Parathyroid adenoma (tissue), 2 donors: ENCODE results near the gene C1QTNF4.
"Not testable (repeated sequence)": the region's sequence is repeated elsewhere in the genome, so short reads cannot be mapped to it uniquely, and the experiment has no call there.

Experiments used
- H2AFZ ChIP-seq: fragments of 300-600 bp; sonication (generic); one replicate; pipeline ENCODE4 v1.7.0; 2017; ENCODE audit warnings: antibody characterized with exemption, mild to moderate bottlenecking
- H3K27ac ChIP-seq: fragments of 300-600 bp; sonication (generic); one replicate; pipeline ENCODE4 v1.7.0; 2017
- H3K27me3 ChIP-seq: fragments of 300-600 bp; sonication (generic); one replicate; pipeline ENCODE4 v1.7.0; 2017; ENCODE audit warnings: low read length; ENCODE audit not compliant: control insufficient read depth, insufficient read depth
- H3K36me3 ChIP-seq: fragments of 300-600 bp; sonication (generic); one replicate; pipeline ENCODE4 v1.7.0; 2017; ENCODE audit warnings: low read length; ENCODE audit not compliant: control insufficient read depth, insufficient read depth
- H3K4me1 ChIP-seq: fragments of 300-600 bp; sonication (generic); one replicate; pipeline ENCODE4 v1.7.0; 2017; ENCODE audit warnings: control low read depth
- H3K4me2 ChIP-seq: fragments of 300-600 bp; sonication (generic); one replicate; pipeline ENCODE4 v1.7.0; 2017; ENCODE audit warnings: low read length
- H3K4me3 ChIP-seq: fragments of 300-600 bp; sonication (generic); one replicate; pipeline ENCODE4 v1.7.0; 2017; ENCODE audit warnings: low read depth, low read length
- H3K79me2 ChIP-seq: fragments of 300-600 bp; sonication (generic); one replicate; pipeline ENCODE4 v1.7.0; 2017; ENCODE audit warnings: control low read depth
- H3K9ac ChIP-seq: fragments of 300-600 bp; sonication (generic); one replicate; pipeline ENCODE4 v1.7.0; 2017; ENCODE audit warnings: mild to moderate bottlenecking
- H3K9me3 ChIP-seq: fragments of 300-600 bp; sonication (generic); one replicate; pipeline ENCODE4 v1.7.0; 2017; ENCODE audit warnings: low read length; ENCODE audit not compliant: control insufficient read depth
- TF ChIP-seq, protein P1 (sequence below): fragments of 300-600 bp; sonication (generic); IDR thresholded peaks from one replicate; pipeline ENCODE4 v1.7.0; 2017; ENCODE audit warnings: antibody characterized with exemption, mild to moderate bottlenecking
- donor health status: primary hyperparathyroidism.

The C1QTNF4 gene

DNA sequence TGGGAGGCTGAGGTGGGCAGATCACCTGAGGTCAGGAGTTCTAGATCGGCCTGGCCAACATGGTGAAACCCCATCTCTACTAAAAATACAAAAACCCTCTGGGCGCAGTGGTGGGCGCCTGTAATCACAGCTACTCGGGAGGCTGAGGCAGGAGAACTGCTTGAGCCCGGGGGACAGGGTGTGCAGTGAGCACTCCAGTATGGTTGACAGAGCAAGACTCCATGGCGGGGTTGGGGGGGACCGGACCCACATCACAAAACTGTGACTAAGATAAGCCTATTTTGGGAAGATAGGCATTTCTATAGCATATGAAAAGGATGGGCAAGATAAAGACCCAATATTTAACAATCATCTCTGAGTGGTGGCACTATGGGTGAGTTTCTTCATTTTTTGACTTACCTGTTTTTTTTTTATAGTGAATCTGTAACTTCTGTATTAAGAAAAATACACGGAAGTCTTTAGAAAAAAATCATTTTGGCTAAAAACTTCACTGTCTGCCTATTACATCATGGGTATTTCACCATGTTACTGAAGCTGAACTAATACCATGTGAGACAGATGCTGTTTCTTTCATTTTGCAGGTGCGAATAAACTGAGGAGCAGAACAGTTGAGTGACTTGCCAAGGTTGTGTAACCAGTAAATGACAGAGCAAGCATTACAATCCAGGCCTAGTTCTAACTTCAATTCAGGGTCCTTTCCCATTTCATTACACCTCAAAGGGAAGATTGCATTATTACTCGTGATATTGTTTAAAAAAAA, 43.7 kb downstream of the C1QTNF4 start:
- TF ChIP-seq, protein P1, sequence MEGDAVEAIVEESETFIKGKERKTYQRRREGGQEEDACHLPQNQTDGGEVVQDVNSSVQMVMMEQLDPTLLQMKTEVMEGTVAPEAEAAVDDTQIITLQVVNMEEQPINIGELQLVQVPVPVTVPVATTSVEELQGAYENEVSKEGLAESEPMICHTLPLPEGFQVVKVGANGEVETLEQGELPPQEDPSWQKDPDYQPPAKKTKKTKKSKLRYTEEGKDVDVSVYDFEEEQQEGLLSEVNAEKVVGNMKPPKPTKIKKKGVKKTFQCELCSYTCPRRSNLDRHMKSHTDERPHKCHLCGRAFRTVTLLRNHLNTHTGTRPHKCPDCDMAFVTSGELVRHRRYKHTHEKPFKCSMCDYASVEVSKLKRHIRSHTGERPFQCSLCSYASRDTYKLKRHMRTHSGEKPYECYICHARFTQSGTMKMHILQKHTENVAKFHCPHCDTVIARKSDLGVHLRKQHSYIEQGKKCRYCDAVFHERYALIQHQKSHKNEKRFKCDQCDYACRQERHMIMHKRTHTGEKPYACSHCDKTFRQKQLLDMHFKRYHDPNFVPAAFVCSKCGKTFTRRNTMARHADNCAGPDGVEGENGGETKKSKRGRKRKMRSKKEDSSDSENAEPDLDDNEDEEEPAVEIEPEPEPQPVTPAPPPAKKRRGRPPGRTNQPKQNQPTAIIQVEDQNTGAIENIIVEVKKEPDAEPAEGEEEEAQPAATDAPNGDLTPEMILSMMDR = no peak
- Histone ChIP-seq H3K27ac (no peak overlapping the region), H3K9ac (no peak overlapping the region), H3K9me3 (no peaks in the 10 kb centered on the region), H2AFZ (no peak overlapping the region), H3K79me2 (peaks cover 36% of the 10 kb centered on the region), H3K36me3 (no peaks in the 10 kb centered on the region), H3K4me2 (peak overlapping the region; percentile 6), H3K27me3 (no peaks in the 10 kb centered on the region), H3K4me1 (peaks cover 3% of the 10 kb centered on the region), H3K4me3 (no peak overlapping the region)

DNA sequence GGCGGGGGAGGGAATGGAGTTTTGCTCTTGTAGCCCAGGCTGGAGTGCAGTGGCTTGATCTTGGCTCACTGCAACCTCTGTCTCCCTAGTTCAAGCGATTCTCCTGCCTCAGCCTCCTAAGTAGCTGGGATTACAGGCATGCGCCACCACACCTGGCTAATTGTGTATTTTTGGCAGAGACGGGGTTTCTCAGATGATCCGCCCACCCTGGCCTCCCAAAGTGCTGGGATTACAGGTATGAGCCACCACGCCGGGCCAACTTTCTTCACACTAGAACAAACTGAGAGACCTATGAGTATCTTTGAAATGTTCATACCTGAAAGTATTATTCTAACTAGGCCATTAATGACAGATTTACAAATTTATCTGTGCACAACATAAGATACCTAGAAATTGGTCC, 47.9 kb downstream of the C1QTNF4 start:
- not testable (repeated sequence) for H3K4me1 ChIP-seq, H3K27ac ChIP-seq, H3K36me3 ChIP-seq, H3K9ac ChIP-seq, H3K27me3 ChIP-seq, H3K4me3 ChIP-seq, H2AFZ ChIP-seq, H3K9me3 ChIP-seq, H3K4me2 ChIP-seq
- peaks cover 57% of the 10 kb centered on the region for H3K79me2 ChIP-seq

DNA sequence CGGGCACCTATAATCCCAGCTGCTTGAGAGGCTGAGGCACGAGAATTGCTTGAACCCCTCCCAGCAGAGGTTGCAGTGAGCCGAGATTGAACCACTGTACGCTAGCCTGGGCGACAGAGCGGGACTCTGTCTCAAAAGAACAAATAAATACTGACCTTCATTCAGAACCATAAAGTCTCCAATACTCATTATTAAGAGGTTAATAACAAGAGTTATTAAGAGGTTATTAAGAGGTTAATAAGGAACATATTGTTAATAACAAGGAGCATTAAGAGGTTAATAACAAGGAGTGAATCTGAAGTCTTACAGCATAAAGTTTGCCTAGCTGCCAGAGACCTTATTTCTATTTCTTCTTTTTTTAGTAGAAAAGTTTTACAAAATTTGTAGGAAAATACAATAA, 48.9 kb downstream of the C1QTNF4 start:
- no peaks in the 10 kb centered on the region for H3K27me3 ChIP-seq
- H3K79me2 ChIP-seq = peaks cover 62% of the 10 kb centered on the region
- H3K4me2 ChIP-seq = no peak overlapping the region
- H3K36me3 ChIP-seq = no peaks in the 10 kb centered on the region
- H2AFZ ChIP-seq = no peak overlapping the region
- no peaks in the 10 kb centered on the region for H3K9me3 ChIP-seq
- no peak overlapping the region for H3K9ac ChIP-seq
- TF ChIP-seq, protein P1 = no peak
- no peak overlapping the region for H3K27ac ChIP-seq
- H3K4me1 ChIP-seq = no peaks in the 10 kb centered on the region
- no peak overlapping the region for H3K4me3 ChIP-seq

DNA sequence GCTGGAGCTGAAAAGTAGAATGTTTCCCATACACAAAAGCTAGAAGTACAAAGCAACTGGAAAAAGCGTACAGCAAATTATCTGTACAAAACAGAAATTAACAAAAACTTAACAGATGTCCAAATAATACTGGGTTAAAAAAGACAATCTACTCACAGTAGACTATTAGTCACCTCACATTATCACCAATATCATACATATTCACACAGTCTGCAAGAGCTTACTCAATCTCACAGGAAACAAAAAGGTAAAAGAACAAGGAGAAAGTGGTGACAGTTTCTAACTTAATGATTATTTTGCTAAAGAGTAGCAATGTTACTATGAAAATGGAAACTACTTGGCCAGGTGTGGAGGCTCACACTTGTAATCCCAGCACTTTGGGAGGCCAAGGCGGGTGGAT, 53.1 kb downstream of the C1QTNF4 start:
- no peak overlapping the region for H3K27ac ChIP-seq
- TF ChIP-seq, protein P1 = no peak
- no peaks in the 10 kb centered on the region for H3K36me3 ChIP-seq
- no peak overlapping the region for H2AFZ ChIP-seq
- H3K4me3 ChIP-seq = no peak overlapping the region
- H3K4me1 ChIP-seq = peaks cover 7% of the 10 kb centered on the region
- H3K9me3 ChIP-seq = no peaks in the 10 kb centered on the region
- H3K9ac ChIP-seq = no peak overlapping the region
- H3K27me3 ChIP-seq = no peaks in the 10 kb centered on the region
- no peak overlapping the region for H3K4me2 ChIP-seq
- peaks cover 58% of the 10 kb centered on the region for H3K79me2 ChIP-seq

DNA sequence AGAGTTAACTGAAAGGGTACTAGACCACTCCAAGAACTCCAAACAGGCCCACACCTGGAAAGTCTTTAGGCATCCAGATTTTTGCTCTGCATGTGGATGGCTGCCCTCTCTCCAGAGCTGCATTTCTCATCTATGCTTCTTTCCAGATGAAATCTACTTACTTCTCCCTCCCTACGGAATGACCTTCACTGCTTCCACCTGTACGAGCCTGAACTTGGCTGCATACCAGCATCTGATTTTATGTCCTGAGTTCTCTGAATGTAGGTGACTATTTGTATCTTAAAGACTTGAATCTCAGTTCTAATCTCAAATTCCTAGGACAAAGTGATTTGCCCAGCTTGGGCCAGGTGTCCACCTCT, 54.6 kb downstream of the C1QTNF4 start:
- Histone ChIP-seq H3K4me1 (peaks cover 7% of the 10 kb centered on the region), H2AFZ (no peak overlapping the region), H3K27me3 (no peaks in the 10 kb centered on the region), H3K9me3 (no peaks in the 10 kb centered on the region), H3K9ac (no peak overlapping the region), H3K79me2 (peaks cover 63% of the 10 kb centered on the region), H3K4me2 (peak overlapping the region; percentile 9), H3K27ac (no peak overlapping the region), H3K4me3 (peak overlapping the region; percentile 20), H3K36me3 (no peaks in the 10 kb centered on the region)
- TF ChIP-seq, protein P1 = no peak
